Measurements from ENCODE around the gene FNBP1L.

FNBP1L gene

GRCh38 chr1:93598396-93598795 is 150.5 kb downstream of the FNBP1L start:
- Histone ChIP-seq H3K9me3 (ENCODE audit: low read depth, low read length) (no peaks in the 10 kb centered on the region), H3K9ac (ENCODE audit: insufficient read length) (no peak overlapping the region), H3K27ac (no peak overlapping the region), H3K4me3 (no peak overlapping the region), H3K36me3 (ENCODE audit: insufficient read depth, low read length) (no peaks in the 10 kb centered on the region)
- TF ChIP-seq FOXP2 (optimal IDR thresholded peaks at IDR 0.05; ENCODE audit: control extremely low read depth, extremely low read length, insufficient read depth) (no peak), POLR2AphosphoS5 (IDR thresholded peaks at IDR 0.05; ENCODE audit: borderline replicate concordance, low read depth, low read length) (no peak), EZH2 (IDR thresholded peaks at IDR 0.05) (no peak)
- no peak for DNase-seq (ENCODE audit: low read depth, low spot score)

- Histone ChIP-seq H3K27ac (no peak overlapping the region), H3K9me3 (ENCODE audit: low read depth, low read length) (no peaks in the 10 kb centered on the region), H3K4me3 (no peak overlapping the region), H3K36me3 (ENCODE audit: insufficient read depth, low read length) (no peaks in the 10 kb centered on the region), H3K9ac (ENCODE audit: insufficient read length) (no peak overlapping the region)
- no peak for DNase-seq (ENCODE audit: low read depth, low spot score)
- TF ChIP-seq POLR2AphosphoS5 (IDR thresholded peaks at IDR 0.05; ENCODE audit: borderline replicate concordance, low read depth, low read length) (no peak), FOXP2 (optimal IDR thresholded peaks at IDR 0.05; ENCODE audit: control extremely low read depth, extremely low read length, insufficient read depth) (no peak), EZH2 (IDR thresholded peaks at IDR 0.05) (no peak)
These were observed 151.0 kb downstream of the FNBP1L start for GRCh38 chr1:93598861-93599439.

- Histone ChIP-seq H3K9me3 (ENCODE audit: low read depth, low read length) (no peaks in the 10 kb centered on the region), H3K4me3 (no peak overlapping the region), H3K27ac (no peak overlapping the region), H3K9ac (ENCODE audit: insufficient read length) (no peak overlapping the region), H3K36me3 (ENCODE audit: insufficient read depth, low read length) (no peaks in the 10 kb centered on the region)
- no peak for DNase-seq (ENCODE audit: low read depth, low spot score)
- TF ChIP-seq FOXP2 (optimal IDR thresholded peaks at IDR 0.05; ENCODE audit: control extremely low read depth, extremely low read length, insufficient read depth) = no peak
- no peak for TF ChIP-seq POLR2AphosphoS5 (IDR thresholded peaks at IDR 0.05; ENCODE audit: borderline replicate concordance, low read depth, low read length)
- no peak for TF ChIP-seq EZH2 (IDR thresholded peaks at IDR 0.05)
These were observed 151.6 kb downstream of the FNBP1L start for GRCh38 chr1:93599479-93599878.

GRCh38 chr1:93600663-93601062 is 152.7 kb downstream of the FNBP1L start:
- no peak for TF ChIP-seq POLR2AphosphoS5 (IDR thresholded peaks at IDR 0.05; ENCODE audit: borderline replicate concordance, low read depth, low read length)
- TF ChIP-seq FOXP2 (optimal IDR thresholded peaks at IDR 0.05; ENCODE audit: control extremely low read depth, extremely low read length, insufficient read depth) = no peak
- TF ChIP-seq EZH2 (IDR thresholded peaks at IDR 0.05) = no peak
- H3K27ac ChIP-seq = no peak overlapping the region
- no peaks in the 10 kb centered on the region for H3K36me3 ChIP-seq (ENCODE audit: insufficient read depth, low read length)
- DNase-seq (ENCODE audit: low read depth, low spot score) = no peak
- H3K4me3 ChIP-seq = no peak overlapping the region
- H3K9ac ChIP-seq (ENCODE audit: insufficient read length) = no peak overlapping the region
- no peaks in the 10 kb centered on the region for H3K9me3 ChIP-seq (ENCODE audit: low read depth, low read length)

GRCh38 chr1:93601686-93602085 is 153.8 kb downstream of the FNBP1L start:
- no peak overlapping the region for H3K27ac ChIP-seq
- TF ChIP-seq EZH2 (IDR thresholded peaks at IDR 0.05) = no peak
- no peaks in the 10 kb centered on the region for H3K9me3 ChIP-seq (ENCODE audit: low read depth, low read length)
- no peak for DNase-seq (ENCODE audit: low read depth, low spot score)
- H3K36me3 ChIP-seq (ENCODE audit: insufficient read depth, low read length) = no peaks in the 10 kb centered on the region
- H3K4me3 ChIP-seq = no peak overlapping the region
- H3K9ac ChIP-seq (ENCODE audit: insufficient read length) = no peak overlapping the region

GRCh38 chr1:93602101-93602500 is 154.2 kb downstream of the FNBP1L start:
- Histone ChIP-seq H3K4me3 (no peak overlapping the region), H3K9ac (ENCODE audit: insufficient read length) (no peak overlapping the region), H3K27ac (no peak overlapping the region), H3K9me3 (ENCODE audit: low read depth, low read length) (no peaks in the 10 kb centered on the region), H3K36me3 (ENCODE audit: insufficient read depth, low read length) (no peaks in the 10 kb centered on the region)
- DNase-seq (ENCODE audit: low read depth, low spot score) = no peak
- TF ChIP-seq EZH2 (IDR thresholded peaks at IDR 0.05) (no peak), POLR2AphosphoS5 (IDR thresholded peaks at IDR 0.05; ENCODE audit: borderline replicate concordance, low read depth, low read length) (no peak), FOXP2 (optimal IDR thresholded peaks at IDR 0.05; ENCODE audit: control extremely low read depth, extremely low read length, insufficient read depth) (no peak)

- Histone ChIP-seq H3K27ac (no peak overlapping the region), H3K4me3 (no peak overlapping the region), H3K9ac (ENCODE audit: insufficient read length) (no peak overlapping the region), H3K36me3 (ENCODE audit: insufficient read depth, low read length) (no peaks in the 10 kb centered on the region), H3K9me3 (ENCODE audit: low read depth, low read length) (no peaks in the 10 kb centered on the region)
- TF ChIP-seq EZH2 (IDR thresholded peaks at IDR 0.05) = no peak
- DNase-seq (ENCODE audit: low read depth, low spot score) = no peak
These were observed 155.2 kb downstream of the FNBP1L start for GRCh38 chr1:93603106-93603505.

- TF ChIP-seq FOXP2 (optimal IDR thresholded peaks at IDR 0.05; ENCODE audit: control extremely low read depth, extremely low read length, insufficient read depth) (no peak), POLR2AphosphoS5 (IDR thresholded peaks at IDR 0.05; ENCODE audit: borderline replicate concordance, low read depth, low read length) (no peak), EZH2 (IDR thresholded peaks at IDR 0.05) (no peak)
- DNase-seq (ENCODE audit: low read depth, low spot score) = no peak
- H3K9ac ChIP-seq (ENCODE audit: insufficient read length) = no peak overlapping the region
- no peak overlapping the region for H3K4me3 ChIP-seq
- H3K36me3 ChIP-seq (ENCODE audit: insufficient read depth, low read length) = no peaks in the 10 kb centered on the region
- H3K9me3 ChIP-seq (ENCODE audit: low read depth, low read length) = no peaks in the 10 kb centered on the region
- H3K27ac ChIP-seq = no peak overlapping the region
These were observed 155.7 kb downstream of the FNBP1L start for GRCh38 chr1:93603601-93604000.

Measured in SK-N-MC (cell line).